Fibroblast of pulmonary artery (primary cell): ENCODE results near the gene CCNY.
"Not testable (repeated sequence)": the region's sequence is repeated elsewhere in the genome, so short reads cannot be mapped to it uniquely, and the experiment has no call there.

ENCODE experiments used
- DNase-seq: peaks from one replicate; pipeline ENCODE4 v3.0.0-alpha.2; 2010; ENCODE audit warnings: low read depth
- H3K4me3 ChIP-seq: replicated peaks from 2 replicates; pipeline ENCODE4 v1.5.1; 2011; ENCODE audit warnings: low read depth, mild to moderate bottlenecking, control low read depth, low read length, moderate library complexity
- CTCF ChIP-seq: IDR thresholded peaks from 2 replicates; pipeline ENCODE4 v1.5.1; 2011; ENCODE audit warnings: mild to moderate bottlenecking, control low read depth, low read length, inconsistent platforms; ENCODE audit errors: missing control alignments

The CCNY gene

DNA sequence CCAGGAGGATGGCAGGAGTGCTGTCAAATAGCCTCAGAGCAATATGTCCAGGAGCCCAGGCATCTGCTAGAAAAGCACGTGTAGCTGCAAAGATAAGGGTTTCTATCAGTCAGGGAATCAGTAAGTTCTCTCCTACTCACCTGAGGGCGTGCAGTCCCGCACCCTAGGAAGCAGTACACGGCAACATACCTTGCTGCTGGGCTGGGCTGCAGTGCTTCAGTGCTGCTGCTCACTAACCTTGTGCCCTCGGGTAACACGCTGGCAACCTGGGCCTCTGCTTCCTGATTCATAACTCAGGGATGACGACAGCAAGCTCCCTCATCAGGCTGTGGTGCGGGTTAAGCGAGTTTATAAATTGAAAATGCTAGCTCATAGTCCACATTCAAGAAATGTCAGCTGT lies 29.5 kb upstream of the CCNY start:
- H3K4me3 ChIP-seq, result no peak overlapping the region
- DNase-seq, result no peak

GRCh38 chr10:35307297-35307696 lies 29.0 kb upstream of the CCNY start:
- H3K4me3 ChIP-seq, result no peak overlapping the region
- no peak for DNase-seq
- TF ChIP-seq CTCF, result no peak

More for the DNA sequence above, 29.5 kb upstream of the CCNY start:
- no peak for TF ChIP-seq CTCF

GRCh38 chr10:35308809-35309208 lies 27.5 kb upstream of the CCNY start:
- H3K4me3 ChIP-seq, result no peak overlapping the region
- TF ChIP-seq CTCF, result no peak
- DNase-seq, result no peak

- H3K4me3 ChIP-seq, DNase-seq: not testable (repeated sequence)
These were observed 22.2 kb upstream of the CCNY start for GRCh38 chr10:35314142-35314541.

- not testable (repeated sequence) for H3K4me3 ChIP-seq, DNase-seq
These were observed 21.1 kb upstream of the CCNY start for GRCh38 chr10:35315235-35315634.

DNA sequence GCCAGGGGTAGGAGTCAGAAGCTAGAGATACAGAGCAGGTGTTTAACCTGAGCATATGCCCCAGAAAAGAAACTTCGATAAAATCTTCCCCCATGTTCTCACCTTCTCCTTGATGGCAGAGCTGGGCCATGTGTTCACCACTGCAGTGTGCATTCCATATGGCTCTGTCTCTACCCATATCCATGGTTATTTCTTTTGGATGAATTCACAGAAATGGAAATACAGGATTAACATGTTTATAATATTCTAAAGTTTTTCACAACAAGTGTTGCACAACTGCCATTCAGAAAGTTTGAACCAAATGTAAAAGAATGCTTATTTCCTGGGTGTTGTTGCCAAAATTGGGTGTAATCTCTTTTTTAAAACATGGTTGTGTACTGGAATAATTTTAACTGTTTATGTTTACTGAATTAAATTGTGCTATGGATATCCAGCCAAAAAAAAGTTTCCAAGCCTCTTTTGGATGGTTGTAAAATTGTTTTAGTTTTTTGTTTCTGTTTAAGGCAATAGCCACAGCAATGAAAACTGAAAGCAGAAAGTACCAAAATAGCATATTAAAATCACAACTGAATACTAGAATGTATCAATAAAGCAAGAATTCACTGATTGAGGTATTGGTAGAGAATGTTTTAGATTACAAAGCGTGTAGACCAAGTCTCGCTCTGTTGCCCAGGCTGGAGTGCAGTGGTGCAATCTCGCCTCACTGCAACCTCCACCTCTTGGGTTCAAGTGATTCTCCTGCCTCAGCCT lies 19.9 kb upstream of the CCNY start:
- H3K4me3 ChIP-seq, result no peak overlapping the region
- no peak for DNase-seq
- no peak for TF ChIP-seq CTCF

DNA sequence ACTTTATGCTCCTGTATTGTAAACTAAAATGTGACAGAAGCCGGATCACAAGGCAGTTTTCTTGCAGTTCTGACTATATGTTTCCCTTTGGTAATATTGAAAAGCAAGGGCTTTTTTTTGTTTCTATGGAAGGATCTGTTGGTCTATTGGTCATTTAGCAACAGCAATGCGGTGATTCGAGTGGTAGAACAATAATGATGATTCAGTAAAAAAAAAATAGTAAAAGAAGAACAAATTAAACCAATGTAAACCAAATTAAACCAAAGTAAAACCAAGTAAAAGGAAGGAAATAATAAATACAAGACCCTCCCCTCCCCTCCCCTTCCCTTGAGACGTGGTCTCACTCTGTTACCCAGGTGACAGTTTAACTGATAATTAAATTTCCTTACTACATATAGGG lies 17.8 kb upstream of the CCNY start:
- no peak for DNase-seq
- no peak overlapping the region for H3K4me3 ChIP-seq
- no peak for TF ChIP-seq CTCF

GRCh38 chr10:35320341-35320740 lies 16.0 kb upstream of the CCNY start:
- no peak for DNase-seq
- no peak for TF ChIP-seq CTCF
- H3K4me3 ChIP-seq, result no peak overlapping the region
